ENCODE data around the gene FAM47E. TPM values are rescaled to one million over a fixed set of nuclear protein-coding genes. Genes with fewer than 3 reads are reported as not detected.

FAM47E gene
- total and polyA plus RNA-seq, 2 of the 8 experiments (the other 6 are each of a cell fraction or from before 2014, with no cell fraction given): 1.3 to 1.4 TPM

DNA sequence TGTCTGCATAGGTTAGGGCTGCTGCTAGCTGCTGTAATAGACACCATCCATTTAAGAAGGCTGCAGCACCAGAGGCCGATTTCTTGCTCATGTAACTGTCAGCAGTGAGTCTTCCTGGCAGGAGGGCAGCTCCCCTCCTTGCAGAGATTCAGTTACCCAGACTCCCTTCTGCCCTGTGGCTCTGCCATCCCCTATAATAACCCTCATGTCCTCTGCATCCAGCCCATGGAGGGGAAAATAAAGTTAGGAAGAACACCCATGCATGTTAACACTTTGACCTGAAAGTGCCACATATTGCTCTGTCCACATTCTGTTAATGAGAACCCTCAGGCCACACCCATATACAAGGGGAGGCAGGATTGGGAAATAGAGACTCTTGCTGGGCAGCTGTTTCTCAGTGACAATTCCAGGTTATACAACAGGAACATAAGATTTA, 60.4 kb downstream of the FAM47E start (continued):
- TF ChIP-seq, protein P1, sequence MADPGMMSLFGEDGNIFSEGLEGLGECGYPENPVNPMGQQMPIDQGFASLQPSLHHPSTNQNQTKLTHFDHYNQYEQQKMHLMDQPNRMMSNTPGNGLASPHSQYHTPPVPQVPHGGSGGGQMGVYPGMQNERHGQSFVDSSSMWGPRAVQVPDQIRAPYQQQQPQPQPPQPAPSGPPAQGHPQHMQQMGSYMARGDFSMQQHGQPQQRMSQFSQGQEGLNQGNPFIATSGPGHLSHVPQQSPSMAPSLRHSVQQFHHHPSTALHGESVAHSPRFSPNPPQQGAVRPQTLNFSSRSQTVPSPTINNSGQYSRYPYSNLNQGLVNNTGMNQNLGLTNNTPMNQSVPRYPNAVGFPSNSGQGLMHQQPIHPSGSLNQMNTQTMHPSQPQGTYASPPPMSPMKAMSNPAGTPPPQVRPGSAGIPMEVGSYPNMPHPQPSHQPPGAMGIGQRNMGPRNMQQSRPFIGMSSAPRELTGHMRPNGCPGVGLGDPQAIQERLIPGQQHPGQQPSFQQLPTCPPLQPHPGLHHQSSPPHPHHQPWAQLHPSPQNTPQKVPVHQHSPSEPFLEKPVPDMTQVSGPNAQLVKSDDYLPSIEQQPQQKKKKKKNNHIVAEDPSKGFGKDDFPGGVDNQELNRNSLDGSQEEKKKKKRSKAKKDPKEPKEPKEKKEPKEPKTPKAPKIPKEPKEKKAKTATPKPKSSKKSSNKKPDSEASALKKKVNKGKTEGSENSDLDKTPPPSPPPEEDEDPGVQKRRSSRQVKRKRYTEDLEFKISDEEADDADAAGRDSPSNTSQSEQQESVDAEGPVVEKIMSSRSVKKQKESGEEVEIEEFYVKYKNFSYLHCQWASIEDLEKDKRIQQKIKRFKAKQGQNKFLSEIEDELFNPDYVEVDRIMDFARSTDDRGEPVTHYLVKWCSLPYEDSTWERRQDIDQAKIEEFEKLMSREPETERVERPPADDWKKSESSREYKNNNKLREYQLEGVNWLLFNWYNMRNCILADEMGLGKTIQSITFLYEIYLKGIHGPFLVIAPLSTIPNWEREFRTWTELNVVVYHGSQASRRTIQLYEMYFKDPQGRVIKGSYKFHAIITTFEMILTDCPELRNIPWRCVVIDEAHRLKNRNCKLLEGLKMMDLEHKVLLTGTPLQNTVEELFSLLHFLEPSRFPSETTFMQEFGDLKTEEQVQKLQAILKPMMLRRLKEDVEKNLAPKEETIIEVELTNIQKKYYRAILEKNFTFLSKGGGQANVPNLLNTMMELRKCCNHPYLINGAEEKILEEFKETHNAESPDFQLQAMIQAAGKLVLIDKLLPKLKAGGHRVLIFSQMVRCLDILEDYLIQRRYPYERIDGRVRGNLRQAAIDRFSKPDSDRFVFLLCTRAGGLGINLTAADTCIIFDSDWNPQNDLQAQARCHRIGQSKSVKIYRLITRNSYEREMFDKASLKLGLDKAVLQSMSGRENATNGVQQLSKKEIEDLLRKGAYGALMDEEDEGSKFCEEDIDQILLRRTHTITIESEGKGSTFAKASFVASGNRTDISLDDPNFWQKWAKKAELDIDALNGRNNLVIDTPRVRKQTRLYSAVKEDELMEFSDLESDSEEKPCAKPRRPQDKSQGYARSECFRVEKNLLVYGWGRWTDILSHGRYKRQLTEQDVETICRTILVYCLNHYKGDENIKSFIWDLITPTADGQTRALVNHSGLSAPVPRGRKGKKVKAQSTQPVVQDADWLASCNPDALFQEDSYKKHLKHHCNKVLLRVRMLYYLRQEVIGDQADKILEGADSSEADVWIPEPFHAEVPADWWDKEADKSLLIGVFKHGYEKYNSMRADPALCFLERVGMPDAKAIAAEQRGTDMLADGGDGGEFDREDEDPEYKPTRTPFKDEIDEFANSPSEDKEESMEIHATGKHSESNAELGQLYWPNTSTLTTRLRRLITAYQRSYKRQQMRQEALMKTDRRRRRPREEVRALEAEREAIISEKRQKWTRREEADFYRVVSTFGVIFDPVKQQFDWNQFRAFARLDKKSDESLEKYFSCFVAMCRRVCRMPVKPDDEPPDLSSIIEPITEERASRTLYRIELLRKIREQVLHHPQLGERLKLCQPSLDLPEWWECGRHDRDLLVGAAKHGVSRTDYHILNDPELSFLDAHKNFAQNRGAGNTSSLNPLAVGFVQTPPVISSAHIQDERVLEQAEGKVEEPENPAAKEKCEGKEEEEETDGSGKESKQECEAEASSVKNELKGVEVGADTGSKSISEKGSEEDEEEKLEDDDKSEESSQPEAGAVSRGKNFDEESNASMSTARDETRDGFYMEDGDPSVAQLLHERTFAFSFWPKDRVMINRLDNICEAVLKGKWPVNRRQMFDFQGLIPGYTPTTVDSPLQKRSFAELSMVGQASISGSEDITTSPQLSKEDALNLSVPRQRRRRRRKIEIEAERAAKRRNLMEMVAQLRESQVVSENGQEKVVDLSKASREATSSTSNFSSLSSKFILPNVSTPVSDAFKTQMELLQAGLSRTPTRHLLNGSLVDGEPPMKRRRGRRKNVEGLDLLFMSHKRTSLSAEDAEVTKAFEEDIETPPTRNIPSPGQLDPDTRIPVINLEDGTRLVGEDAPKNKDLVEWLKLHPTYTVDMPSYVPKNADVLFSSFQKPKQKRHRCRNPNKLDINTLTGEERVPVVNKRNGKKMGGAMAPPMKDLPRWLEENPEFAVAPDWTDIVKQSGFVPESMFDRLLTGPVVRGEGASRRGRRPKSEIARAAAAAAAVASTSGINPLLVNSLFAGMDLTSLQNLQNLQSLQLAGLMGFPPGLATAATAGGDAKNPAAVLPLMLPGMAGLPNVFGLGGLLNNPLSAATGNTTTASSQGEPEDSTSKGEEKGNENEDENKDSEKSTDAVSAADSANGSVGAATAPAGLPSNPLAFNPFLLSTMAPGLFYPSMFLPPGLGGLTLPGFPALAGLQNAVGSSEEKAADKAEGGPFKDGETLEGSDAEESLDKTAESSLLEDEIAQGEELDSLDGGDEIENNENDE (IDR thresholded peaks at IDR 0.05; ENCODE audit: insufficient replicate concordance, low read length): no peak
- TF ChIP-seq BRCA1 (IDR thresholded peaks at IDR 0.05; ENCODE audit: low read depth, low read length) (no peak), KDM4A (IDR thresholded peaks at IDR 0.05; ENCODE audit: low read depth, low read length, severe bottlenecking) (no peak), CHD2 (IDR thresholded peaks at IDR 0.05; ENCODE audit: low read length) (no peak), BACH1 (IDR thresholded peaks at IDR 0.05; ENCODE audit: low read length) (no peak), SP1 (IDR thresholded peaks at IDR 0.05; ENCODE audit: low read depth, low read length) (no peak), CTBP2 (IDR thresholded peaks at IDR 0.05; ENCODE audit: borderline replicate concordance, insufficient read depth, insufficient read length, low read length) (no peak), CREB1 (IDR thresholded peaks at IDR 0.05) (no peak), SAP30 (IDR thresholded peaks at IDR 0.05; ENCODE audit: insufficient read depth, insufficient replicate concordance, low read length) (no peak), SP4 (IDR thresholded peaks at IDR 0.05; ENCODE audit: low read length) (no peak), CHD1 (IDR thresholded peaks at IDR 0.05; ENCODE audit: low read depth, low read length) (no peak)
- TF ChIP-seq, protein P2, sequence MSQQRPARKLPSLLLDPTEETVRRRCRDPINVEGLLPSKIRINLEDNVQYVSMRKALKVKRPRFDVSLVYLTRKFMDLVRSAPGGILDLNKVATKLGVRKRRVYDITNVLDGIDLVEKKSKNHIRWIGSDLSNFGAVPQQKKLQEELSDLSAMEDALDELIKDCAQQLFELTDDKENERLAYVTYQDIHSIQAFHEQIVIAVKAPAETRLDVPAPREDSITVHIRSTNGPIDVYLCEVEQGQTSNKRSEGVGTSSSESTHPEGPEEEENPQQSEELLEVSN (IDR thresholded peaks at IDR 0.05): no peak

Measured in H1 (cell line).